Lung microvascular endothelial cell (primary cell): ENCODE measurements around the gene CD6. TPM values are rescaled to one million over a fixed set of nuclear protein-coding genes. Genes with fewer than 3 reads are reported as not detected.

Source experiments
- DNase-seq, 2 donors: peaks; one replicate each; pipeline versions ENCODE4 v3.0.0 to v3.0.0-alpha.2; 2010; ENCODE audit warnings: low read depth in 2 of 2
- total RNA-seq: library from RNA; depleted of rRNA; stranded (reverse); fragments of >200 nt; gene quantifications from 2 replicates; pipeline ENCODE4 v1.2.1, GENCODE V29; 2014

CD6 gene
- total RNA-seq, 1 donor from 2014 or later = not detected

DNA sequence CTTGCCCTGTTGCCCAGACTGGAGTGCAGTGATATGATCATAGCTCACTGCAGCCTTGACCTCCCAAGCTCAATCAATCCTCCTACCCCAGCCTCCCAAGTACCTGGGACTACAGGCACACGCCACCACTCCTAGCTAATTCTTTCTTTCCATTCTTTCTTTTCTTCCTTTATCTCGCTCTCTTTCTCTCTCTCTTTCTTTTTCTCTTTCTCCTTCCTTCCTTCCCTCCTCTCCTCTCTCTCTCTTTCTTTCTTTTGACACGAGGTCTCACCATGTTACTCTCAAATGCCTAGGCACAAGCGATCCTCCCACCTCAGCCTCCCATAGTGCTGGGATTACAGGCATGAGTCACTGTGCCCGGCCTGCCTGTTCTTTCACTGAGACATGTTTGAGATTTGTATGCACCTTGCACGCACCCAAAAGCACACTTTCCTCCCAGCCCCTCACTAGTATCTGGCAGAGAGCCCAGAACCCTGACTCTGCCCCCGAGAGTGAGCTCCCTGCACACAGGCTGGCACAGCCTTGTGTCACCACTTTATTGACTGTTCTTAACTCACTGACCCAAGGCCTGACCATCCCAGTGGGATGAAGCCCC is 56.8 kb downstream of the CD6 start:
- no peak for DNase-seq

DNA sequence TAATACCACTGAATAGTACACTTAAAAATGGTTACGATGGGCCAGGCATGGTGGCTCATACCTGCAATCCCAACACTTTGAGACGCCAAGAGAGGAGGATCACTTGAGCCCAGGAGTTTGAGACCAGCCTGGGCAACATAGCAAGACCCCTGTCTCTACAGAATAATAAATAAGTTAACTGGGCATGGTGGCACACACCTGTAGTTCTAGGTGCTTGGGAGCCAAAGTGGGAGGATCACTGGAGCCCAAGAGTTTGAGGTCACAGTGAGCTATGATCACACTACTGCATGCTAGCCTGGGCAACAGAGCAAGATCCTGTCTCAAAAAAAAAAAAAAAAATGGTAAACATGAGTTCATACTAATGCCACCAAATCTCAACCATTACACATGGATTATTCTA is 61.3 kb downstream of the CD6 start:
- DNase-seq = no peak

DNA sequence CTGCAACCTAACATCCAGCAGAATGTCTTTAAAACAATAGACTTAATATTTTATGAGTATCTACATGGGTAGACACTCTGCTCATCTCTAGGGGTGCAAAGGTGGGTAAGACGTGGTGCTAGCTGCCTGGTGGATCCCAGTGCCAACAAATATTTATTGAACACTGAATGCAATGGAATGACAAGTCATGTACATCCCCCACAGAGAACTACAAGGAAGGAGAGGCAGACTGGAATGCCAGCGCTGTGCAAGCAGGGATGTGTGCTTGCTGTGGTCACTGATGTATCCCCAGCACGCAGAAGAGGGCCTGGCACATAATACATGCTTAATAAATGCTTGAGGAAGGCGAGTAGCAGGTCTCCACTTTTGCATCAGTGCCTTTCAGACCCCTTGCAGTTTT is 61.9 kb downstream of the CD6 start:
- no peak for DNase-seq

DNA sequence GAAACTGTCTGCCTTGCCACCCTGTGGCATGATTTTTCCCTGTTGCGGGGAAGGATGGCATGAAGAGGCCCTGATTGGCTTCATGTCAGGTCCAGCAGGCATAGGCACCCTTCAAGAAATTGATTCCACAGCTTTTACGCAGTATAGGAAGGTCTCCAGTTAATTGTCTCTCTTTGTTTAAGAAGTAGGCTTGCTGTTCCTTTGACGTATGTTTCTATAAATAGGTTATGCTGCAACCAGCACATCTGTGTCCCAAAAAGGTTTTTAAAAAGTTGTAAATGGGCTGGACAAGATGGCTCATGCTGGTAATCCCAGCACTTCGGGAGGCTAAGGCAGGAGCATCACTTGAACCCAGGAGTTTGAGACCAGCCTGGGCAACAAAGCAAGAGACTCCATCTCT is 62.6 kb downstream of the CD6 start:
- no peak for DNase-seq

DNA sequence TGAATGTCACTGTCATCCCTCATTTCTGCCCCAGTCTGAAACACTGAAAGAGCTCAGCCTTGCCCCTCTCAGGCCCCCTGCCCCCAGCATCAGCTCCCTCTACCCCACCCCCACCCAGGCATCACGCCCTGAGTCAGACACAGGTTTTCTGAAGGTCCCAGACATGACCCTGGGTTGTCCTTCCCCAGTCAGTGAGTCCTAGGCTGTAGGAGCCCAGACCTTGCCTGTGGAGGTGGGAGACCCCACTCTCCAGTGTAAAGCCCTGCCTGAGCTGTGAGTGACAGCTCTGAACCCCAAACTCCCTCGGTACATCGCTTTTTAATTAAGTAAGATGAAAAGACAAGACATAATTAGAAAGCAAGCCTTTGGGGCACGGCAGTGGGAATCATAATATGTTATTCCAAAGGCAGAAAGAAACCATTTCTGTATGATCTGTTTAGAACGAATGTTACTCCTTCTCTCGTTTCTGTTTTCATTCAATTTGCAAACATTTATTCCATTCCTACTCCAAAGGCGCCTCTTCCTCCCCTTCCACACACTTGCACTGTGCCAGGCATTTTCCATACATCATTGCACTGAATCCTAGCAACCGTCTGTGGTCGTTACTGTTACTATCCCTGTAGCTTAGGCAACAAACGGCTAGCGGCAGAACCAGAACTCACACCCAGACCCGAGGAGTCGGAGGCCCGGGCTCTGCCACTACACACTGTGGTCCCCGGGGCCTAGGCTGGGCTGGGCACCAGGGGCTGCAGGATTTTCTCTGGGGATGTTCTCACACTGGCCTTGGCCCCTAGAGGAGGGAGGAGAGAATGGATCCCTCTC is 63.4 kb downstream of the CD6 start:
- DNase-seq = peak in 1 of 2 donors; percentile 60

DNA sequence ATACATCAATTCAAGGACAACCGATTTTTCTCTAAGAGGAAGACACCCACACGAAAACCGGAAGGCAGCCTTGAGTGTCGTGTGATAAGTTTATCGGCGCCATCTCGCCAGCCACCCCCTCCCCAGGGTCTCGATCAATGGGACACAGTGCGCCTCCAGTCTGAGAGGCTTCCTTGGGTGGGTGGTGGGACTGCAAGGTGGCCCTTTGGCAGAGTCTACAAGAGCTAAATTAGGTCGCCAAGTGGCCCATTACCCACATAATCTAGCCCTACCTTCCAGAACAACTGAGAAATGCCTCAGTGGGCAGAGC is 64.0 kb downstream of the CD6 start:
- no peak for DNase-seq

DNA sequence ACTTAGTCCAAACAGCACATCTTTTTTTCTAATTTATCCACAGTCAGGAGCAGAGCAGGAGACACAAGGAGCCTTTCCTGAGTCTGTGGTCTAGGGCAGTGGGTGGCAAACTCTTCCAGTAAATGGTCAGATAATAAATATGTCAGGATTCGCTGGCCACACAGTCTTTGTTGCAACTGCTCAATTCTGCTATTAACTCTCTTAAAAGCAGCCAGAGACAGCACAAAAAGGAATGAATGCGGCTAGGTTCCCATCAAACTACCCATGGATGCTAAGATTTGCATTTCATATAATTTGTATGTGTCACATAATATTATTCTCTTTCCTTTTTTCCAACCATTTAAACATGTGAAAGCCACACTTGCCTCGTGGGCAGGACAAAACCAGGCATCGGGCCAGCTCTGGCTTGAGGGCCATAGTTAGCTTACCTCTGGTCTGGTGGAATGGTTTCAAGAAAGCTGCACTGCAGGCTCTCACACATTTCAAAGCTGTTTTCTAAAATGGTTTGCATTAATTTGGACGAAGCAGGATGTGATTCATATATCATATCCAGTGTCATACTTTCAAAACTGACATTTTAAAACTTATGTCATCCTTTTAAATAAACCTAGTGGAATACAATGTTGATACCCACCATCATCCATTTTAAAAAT is 66.1 kb downstream of the CD6 start:
- DNase-seq = peak; percentile 24 to 46

DNA sequence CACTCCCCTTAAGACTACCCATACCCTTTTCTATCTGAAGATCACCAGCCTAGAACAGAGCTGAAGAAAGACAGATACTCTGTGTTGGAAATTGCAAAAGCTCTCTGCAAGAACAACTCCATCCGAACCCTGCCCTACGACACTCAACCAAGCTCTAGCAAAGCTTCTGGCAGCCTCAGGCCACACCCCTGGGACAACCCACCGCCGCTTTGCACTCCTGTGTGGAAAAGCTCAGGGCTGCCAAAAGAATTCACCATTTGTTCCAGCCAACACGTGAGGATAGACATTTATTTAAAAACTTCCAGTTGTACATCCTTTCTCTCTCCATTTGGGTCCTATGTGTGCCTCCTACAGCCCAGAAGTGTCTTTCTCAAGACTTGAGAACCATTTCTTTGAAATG is 68.4 kb downstream of the CD6 start:
- DNase-seq = peak in 1 of 2 donors; percentile 25

DNA sequence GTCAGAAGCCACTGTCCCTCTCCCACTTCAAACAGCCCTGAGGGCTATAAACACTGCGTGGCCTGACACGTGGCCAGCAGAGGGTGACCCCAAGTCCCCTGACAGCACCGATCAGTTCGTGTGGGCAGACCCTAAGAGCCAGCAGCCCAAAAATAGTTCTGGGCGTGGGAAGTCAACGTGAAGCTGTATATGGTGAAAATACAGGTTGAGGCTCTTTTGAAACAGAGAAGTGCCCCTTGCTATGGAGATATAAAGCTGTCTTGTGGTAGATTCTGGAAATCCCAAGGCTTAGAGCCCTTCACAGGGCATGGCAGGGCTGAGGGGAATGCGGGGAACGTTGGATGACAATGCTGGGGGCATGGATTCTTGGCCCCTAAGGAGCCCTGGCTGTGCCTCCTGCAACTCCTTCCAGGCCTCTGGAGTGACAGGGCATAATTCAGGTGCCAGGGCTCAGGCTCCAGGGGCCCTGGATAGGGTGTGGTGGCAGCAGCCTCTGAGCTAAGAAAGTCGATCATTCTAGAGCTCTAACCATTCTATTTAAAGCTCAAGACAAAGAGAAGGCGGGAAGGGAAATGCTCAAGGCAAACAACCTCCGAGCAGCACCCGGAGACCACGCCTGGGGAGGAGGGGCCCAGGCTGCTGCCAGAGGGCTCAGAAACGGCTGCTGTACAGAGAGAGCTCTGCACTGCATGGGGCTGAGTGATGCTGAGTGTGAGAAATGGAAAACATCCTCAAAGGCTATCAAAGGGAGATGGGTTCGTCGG is 70.5 kb downstream of the CD6 start:
- DNase-seq = peak in 1 of 2 donors; percentile 53

DNA sequence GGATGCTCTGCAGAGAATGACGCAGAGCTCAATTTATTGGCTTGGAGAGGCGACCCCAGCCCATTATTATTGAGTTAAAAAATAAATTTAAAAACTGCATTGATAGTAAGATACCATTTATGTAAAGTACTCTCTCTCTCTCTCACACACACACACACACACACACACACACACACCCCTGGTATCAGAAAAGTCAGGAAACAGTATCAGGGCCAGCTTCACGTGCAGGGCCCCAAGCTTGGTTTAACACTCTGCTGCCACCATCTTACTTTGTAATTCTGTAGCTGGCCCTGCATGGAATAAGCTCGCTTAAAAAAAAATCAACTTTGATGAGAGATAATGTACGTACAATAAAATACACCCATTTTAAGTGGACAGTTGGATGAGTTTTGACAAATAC is 71.1 kb downstream of the CD6 start:
- no peak for DNase-seq

DNA sequence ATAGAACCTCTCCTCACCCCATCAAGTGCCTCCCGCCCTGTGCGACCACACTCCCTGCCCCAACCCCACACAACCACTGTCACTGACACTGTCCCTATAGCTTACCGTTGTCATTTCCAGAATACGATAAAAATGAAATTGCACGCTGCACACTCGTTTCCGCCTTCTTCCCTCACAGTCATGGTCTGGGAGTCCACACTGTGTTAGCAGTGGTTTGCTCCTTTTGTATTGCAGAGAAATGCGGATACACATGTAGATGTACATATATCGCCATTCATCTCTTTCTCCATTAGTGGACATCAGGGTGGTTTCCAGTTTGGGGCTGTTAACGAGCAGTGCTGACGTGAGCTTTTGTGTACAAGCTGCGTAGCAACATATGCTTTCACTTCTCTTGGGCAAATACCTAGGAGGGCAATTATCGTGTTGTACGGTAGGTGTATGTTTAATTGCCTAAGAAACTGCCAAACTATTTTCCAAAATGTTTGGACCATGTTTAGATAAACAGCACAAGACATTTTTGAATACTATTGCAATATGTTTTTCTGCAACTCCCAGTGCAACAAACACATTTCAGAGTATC is 71.6 kb downstream of the CD6 start:
- DNase-seq = no peak

DNA sequence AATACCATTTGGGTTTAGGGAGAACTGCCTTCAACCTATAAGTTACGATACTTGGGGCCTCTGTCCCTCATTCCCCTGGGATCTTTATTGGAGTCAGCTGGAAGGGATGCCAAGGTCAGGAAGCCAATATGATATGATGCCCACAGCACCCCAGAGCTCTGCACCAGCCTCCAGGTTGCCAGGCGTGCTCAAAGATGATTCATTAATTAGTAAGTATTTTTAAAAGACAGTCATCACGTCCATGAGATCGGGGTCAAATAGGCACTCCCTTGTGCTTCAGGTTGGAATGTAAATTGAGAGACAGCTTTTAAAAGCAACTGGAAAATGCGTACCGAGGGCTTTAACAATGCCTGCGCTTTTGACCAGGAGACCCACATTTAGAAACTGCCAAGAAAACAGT is 73.8 kb downstream of the CD6 start:
- DNase-seq = no peak

DNA sequence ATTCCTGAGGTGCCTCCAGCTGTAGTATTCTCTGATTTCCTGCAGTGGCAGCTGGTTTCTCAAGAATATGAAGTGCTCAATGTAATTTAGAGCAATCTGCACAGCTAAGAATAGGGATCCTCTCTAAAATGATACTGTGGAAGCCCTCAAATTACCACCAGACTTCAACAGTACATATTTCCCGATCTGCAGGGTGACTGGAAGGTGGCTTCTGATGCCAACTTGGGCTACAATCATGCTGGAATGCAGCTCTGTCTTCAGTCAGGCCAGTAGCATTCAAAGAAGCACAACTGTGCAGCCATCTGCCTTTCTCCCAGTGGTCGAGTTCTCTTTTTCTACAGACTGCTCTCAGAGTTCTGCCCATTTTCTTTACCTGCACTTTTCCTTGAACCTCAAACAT is 75.4 kb downstream of the CD6 start:
- DNase-seq = no peak

DNA sequence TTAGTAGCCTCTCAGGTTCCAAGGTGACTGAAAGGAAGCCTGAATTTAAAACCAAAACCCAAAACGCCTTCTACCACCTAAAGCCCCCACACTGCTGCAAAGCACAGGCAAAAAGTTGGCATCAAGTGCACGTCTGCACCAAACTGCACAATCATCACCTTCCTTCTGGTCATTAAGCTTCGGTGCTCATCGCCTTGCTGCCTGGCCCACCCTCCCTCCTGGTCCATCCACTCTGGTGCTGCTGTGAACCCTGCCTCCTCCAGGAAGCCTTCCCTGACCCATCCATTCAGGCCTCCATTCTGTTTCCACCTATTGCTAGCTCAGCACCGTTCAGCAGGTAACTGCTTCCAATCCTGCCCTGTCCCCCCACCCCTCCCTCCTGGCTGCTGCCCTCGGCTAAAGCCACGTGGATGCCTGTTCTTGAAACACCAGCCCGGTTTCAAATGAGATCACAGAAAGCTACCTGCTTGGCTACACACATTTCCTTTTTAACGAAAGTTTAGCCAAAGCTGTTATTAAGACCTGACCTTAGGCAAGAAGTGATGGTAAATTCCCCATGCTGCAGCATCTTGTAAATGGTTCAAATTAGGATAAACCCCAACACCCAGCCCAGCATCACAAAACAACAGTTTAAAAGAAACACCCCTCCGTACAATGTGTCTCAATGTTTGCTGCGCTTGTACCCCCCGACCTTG is 77.0 kb downstream of the CD6 start:
- no peak for DNase-seq

DNA sequence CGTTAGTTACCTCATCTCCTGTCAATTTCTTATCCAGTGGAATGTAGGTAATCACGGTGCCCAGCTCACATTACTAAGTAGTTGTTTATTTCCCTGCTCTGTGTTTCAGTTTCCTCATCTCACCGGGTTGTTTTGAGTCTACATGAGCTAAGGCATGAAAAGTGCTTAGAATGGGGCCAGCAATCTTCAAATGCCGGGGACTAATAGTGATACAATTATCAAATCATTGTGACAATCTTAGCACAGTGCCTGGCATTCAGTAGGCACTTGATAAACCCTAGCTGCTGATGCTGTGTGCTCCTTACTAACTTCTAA is 77.5 kb downstream of the CD6 start:
- no peak for DNase-seq

DNA sequence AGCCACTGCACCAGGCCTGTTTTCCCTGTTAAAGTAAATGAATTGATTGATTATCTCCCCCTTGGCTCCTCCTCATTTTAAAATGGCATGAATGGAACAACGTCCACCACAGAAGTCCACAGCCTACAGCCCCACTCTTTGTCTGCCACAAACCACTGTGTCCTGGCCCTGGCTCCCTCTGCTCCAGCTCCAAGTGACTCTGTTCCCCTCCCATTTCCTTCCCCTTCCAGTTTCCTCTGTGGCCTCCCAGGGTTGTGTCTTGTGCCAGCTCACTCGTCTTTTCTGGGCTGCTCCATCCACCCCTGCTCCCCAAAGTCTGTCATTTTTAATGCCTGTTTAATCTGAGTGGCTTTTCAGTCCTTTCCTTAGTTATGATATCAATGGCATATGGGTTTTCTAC is 78.4 kb downstream of the CD6 start:
- peak in 1 of 2 donors; percentile 15 for DNase-seq

DNA sequence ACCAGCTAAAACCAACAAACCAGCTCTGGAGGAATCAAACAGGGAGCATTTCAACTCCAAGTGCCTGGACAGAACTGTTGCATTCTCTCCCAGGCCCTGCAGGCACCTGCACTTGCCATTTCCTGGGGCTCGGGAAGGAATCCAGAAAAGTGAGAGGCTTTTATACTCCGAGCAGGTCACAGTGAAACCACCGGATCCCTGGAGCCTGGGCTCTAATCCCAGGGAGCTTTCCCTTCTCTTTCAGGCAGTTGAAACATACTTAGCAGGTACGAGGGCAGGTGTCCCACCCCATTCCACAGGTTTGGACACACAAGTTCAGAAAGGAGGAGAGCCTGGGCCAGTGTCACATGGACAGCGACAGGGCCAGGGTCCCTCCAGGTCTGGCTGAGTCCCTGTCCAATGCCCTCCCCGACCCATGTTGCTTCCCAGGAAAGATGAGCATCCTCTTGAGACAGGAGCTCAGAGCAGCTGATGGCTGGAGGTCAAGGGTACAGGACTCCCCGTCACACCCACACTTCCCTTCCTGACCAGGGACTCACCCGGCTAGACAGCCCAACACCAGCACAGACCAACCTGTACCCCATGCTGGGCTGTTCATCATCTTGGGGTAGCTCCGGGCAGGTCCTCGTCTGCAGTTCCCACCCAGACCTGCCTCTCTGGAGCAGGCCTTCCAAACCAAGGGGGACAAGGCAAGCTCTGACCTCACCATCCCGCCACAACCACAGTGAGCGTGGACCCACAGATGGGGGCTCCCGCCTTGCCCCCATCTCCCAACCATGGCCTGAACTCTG is 80.9 kb downstream of the CD6 start:
- DNase-seq = no peak

DNA sequence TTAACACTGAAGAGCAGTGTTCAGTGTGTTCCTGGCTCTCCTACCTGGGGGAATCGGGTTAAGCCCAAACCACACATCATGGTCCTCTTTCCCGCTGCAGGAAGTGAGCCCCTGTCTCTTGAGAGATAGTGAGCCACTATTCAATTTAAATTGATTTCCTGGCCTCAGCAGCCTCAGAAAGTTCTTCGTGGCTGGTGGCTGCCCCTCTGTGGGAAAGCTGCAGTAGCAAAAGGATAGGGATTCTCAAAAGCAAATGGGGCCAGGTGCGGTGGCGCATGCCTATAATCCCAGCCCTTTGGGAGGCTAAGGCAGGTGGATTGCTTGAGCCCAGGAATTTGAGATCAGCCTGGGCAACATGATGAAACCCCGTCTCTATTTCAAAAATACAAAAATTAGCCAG is 81.7 kb downstream of the CD6 start:
- DNase-seq = no peak

DNA sequence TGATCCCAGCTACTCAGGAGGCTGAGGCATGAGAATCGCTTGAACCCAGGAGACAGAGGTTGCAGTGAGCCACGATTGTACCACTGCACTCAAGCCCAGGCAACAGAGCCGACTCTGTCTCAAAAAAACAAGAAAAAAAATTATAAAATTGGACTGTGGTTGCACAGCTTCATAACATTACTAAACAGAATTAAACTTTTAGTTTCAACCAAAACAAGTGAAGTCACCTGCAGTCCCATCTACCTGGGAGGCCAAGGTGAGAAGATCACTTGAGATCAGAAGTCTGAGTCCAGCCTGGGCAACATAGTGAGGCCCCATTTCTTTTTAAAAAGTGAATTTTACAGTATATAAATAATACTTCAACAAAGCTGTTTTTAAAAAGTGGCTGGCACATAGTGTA is 83.0 kb downstream of the CD6 start:
- DNase-seq = no peak

DNA sequence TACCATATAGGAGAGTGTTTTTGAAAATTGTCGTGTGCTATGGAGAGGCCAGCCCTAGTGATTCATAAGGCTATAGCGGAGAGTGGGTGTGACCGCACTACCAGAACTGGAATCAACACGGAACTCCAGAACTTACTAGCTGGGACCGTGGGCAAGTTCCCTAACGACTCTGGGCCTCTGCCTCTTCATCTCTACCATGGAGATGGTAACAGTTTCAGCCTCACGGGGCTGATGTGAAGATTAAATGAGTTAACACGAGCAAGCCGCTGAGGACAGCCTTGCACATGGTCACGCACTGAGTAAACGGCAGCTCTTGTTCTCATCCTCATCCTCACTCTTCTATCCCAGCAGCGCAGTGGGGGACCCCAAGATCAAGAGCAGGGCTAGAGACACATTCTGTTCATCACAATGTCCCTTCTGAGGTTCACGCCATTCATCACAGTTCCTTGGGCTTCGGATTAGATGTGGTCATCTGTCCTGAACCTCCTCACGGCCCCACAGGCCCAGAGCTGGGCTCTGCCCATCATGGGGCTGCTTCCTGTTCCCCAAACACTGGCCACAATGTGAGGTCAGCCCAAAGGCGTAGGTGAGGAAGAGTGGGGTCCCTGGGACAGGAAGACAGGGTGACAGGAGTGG is 83.6 kb downstream of the CD6 start:
- DNase-seq = no peak
